NCI-H1105 treated with DMSO at 0.1 percent for 48 hours (cell line): ENCODE measurements around the gene PTH1R.

Source experiments
- DNase-seq: peaks from one replicate; lab custom pipeline; 2025; lab: John Stamatoyannopoulos, UW

Gene PTH1R

DNA sequence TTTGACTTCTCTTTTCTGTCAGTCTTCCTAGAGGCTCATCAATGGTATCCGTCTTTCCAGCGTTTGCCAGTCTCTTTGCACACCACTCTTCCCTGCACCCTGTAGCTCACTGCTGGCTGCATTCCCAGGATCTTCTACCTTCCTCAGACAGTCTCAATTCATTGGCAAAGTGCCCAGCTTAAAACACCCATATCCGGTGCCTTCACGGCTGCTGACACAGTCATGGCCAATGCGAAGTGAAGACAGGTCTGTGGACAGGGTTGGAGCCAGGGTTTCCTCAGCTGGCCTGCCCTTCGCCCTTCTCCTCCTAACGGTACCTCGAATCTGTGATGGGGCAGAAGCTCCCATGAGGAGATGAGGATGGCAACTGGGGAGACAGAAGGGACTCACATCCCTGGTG is 36.1 kb downstream of the PTH1R start:
- peak; percentile 89 for DNase-seq

DNA sequence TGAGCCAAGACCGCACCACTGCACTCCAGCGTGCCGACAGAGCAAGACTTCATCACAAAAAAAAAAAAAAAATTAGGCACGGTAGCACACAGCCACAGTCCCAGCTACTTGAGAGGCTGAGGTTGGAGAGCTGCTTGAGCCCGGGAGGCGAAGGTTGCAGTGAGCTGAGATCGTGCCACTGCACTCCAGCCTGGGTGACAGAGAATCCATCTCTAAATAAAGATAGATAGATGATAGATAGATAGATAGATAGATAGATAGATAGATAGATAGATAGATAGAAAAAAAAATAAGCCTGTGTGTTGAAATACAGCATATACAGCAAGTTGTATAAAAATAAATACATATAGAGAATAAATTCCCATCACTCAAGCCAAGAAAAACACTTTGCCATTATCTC is 37.3 kb downstream of the PTH1R start:
- DNase-seq: no peak

DNA sequence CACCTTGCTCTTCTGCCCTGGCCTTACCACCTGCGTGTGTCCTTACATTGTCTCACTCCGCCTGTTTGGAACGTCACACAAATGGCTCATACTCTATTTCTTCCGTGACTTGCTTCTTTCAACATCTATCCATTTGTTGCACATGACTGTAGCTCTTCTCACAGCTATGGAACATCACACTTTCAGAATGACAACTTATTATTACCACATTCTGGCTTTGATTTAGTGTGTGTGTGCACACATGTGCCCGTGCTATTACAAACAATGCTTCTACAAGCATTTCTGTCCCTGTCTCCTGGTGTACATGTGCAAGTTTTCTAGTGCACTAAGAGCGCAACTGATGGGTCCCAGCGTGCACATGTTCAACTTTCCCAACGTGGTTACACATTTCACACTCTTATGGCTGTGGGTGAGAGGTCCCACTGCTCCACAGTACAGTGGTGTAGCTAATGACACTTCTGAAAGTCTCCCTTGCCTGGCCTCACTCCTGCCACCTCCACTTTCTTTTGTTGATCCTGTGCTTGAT is 37.8 kb downstream of the PTH1R start:
- DNase-seq: no peak

DNA sequence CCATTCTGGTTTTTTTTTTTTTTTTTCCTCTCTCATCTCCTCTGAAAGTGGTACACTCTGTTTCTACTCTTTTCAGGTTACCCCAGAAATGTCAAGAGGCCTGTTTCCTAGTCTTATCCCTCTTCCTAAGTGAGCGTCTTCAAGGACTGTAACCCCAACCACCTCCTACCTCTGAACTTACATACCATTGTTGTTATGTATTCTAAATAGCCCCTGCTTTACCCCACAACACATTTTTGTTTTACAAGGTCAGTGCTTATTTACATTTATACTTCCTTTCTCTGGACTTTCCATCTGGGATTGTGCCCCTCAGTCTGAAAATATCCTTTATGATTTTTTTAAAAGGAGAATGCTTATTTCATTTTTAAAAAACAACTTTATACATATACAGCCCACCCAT is 38.8 kb downstream of the PTH1R start:
- no peak for DNase-seq

DNA sequence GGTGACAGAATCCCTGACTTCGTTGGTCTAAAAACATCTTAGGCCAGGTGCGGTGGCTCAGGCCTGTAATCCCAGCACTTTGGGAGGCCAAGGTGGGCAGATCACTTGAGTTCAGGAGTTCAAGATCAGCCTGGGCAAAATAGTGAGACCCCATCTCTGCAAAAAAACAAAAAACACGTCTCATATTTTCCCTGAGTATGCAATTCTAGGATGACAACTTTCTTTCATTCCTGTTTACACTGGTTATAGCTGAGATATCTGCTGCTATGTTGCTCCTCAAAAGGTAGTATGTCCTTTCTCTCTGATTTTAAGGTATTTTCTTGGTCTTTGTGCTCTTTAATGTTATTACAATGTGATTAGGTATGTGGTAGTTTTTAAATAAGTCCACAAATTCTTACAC is 39.3 kb downstream of the PTH1R start:
- no peak for DNase-seq

DNA sequence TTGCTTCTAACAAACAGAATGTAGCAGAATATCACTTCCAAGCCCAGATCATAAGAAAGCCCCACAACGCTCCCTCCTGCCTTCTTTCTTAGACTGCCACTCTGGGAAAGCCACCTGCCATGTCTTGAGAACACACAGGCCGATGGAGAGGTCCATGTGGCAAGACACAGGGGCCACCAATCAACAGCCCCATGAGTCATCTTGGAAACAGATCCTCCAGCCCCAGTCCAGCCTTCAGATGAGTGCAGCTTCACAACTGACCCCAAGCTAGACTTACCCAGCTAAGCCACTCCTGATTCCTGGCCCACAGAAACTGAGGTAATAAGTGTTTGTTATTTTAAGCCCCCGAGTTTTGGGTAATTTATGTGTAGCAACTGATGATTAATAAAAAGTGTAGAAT is 39.7 kb downstream of the PTH1R start:
- DNase-seq: no peak

DNA sequence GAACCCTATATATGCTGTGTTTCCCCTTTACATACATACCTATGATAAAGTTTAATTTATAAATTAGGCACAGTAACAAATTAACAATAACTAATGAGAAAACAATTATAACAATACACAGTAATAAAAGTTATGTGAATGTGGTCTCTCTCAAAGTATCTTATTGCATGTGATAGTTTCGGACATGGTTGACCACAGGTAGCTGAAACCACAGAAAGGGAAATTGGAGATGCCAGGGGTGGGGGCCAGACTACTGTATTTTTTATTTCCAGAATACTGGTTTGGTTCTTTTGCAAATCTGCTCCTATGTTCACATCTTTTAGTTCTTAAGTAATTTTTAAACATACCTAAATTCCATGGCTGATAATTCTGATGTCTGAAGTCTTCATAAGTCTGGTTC is 40.7 kb downstream of the PTH1R start:
- DNase-seq: no peak

DNA sequence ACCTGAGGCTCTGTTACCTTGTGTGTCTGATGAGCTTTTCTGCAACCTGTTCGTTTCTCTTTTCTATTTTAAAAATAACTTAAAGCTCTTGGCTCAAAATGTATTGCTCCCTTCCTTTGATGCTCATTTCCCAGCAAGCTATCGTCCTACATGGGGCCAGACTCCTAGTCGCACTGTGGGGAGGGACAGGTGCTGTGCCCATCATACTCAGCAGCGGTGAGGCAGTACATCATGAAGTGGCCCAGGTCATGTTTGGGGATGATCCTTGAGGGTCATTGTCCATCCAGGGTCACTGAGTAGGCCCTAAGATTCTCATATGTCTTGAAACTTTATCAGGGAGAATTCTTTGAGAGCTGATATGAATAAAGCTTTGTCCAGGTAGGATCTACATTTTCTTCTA is 41.1 kb downstream of the PTH1R start:
- no peak for DNase-seq

DNA sequence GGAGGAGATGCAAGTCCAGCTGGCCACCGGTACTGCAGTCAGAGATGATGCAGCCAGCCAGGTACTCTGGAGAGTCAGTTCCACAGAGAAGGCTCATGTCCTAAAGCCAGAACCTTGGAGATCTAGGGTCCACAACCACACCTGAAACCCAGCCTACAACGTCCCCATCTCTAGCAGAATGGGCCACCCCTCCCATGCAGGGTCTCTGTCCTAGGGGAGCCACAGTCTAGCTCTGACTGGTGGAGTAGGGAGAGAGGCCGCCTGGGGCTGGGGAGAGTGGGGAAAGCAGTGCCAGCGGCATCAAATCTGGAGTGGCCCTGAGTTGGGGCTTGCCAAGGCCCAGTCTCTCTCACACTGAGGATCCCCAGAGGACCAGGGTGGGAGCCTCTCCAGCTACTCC is 43.5 kb downstream of the PTH1R start:
- no peak for DNase-seq

DNA sequence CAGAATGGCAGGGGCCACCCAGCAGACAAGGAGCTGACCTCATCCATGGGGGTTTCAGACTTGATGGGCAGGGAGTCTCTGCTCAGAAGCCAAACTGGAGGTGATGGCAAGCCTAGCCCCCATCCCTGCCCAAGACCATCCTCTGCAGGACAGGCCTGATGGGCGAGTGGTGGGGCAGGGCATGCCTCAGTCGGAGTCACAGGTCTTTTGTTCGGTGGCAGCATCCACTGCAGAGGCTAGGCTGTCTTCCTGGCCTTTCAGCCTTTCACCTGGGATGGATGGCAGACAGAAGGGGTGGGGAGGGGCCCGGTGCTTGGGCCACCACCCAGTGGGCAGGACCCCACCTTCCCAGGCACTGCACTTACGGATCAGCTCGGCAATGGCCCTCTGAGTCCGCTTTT is 44.4 kb downstream of the PTH1R start:
- no peak for DNase-seq

DNA sequence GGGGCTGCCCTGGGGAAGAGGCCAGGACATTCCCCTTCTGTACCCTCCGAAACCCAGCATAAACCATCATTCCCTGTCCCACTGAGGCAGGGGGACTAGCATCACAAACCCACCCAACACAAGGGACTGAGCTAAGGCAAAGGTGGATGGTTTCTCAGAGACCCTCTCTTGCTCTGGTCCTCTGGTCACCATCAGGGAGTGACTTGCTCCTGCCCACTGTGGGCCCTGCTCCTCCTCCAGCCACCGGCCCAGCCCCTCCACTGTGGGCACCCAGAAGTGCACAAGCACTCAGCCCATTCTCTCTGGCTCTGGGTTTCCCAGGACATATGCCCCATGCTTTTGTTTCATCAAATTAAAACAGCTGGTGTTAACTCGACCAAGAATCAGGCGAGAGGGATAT is 44.9 kb downstream of the PTH1R start:
- no peak for DNase-seq

DNA sequence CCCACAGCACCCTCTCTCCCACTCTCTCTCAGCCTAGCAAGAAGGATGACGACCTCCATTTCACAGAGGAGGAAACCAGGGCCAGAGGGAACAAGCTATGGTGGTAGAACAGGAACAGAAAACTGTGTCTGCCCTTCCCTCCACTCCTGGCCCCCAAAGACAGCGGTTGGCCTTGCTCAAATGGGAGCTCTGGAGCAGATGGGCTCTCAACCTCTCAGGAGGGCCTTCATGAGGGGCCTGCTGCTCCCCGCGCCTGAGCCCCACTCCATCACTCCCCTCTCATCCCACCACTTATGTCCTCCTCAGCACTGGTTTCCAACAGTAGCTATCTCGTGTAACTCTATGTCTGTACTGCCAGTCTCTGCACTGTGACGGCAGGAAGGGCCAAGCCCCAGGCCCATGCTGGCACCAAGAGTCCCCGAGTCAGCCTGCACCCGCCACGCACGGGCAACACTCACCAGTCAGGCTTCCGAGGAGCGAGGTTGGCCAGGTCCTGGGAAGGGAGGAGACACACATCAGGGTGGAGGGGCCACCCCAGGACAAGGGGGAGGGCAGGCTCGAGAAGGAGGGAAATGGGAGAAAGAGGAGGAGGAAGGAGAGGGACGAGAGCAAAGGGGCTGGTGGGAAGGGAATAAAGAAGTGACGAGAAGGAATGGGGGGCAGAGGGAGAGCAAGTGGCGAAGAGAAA is 45.5 kb downstream of the PTH1R start:
- no peak for DNase-seq

DNA sequence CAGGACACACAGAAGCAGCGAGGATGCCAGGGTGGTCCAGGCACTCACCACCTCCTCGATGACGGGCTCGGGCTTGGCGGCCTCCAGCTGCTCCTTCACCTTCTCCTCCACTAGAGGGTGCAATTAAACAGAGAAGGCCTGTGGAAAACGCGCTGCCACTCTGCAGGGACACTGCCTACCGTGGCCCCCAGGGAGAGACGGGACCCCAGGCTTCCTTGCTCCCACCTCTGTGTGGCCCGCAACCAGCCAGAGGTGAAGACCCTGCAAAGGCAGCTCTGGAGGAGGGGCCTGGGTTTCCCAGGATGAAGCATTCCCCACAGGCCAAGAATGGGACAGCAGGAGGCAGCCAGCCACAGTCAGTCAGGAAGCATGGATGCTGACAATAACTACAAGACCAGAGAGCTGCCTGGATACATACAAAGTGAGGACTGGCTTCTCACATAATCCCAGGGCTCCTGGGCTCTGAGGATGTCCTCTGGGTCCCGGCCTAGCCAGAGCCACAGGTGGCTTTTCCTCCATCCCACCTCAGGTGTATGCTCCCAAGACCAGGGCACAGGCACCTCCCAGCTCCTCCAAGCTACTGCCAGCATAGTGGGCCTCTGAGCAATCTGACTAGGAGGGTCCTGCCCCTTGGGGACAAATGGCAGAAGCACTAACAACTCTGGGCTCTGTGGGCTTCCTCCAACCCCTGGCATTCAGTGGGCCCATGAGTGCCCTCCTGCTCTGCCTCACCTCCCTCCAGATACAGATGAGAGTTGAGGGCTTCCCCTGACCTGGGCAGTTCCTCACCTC is 46.2 kb downstream of the PTH1R start:
- DNase-seq: no peak

DNA sequence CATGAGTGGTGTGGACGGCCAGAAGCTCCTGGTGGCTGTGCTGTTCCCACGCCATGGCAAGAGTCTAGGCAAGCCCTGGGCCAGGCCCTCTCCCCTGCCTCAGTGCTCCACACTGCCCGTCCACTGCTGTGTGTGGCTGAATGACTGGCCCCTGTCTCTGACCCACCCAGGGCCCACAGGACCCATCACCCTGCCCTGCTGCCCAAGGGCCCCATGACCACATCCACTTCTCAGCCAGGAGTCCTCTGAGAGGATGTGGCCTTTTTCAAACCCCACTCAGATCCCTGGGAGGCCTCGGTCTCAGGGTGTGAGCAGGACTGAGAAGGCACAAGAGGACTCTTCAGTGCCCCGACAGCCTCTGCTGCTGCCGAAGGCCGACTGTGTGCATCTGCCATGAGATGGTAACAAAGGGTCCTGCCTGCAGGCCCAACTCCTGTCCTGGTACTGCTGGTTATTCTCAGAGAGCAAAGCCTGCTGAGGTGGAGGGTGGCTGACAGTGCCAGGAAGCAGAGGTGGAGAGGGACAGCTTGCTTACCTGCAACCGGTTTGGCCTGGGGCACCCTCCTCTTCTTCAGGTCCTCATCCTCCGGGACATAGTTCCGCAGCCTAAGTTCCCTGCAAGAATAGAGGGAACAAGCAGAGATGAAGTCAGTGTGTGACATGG is 47.5 kb downstream of the PTH1R start:
- no peak for DNase-seq

DNA sequence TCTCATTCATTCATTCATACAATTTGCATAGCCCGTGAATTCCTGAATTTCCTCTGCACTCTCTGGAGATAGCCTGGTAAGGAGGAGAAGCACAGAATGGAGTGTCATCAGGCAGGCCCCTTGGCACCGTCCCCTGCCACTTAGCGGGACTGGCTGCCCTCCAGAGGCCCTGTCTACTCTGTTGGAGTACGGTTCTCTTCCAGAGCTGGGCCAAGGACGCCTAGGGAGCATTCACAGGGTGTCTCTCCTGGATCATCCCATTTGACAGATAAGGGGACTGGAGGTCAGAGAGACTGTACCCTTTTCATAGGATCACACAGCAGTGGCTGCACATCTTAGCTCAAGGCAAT is 48.0 kb downstream of the PTH1R start:
- DNase-seq: no peak

DNA sequence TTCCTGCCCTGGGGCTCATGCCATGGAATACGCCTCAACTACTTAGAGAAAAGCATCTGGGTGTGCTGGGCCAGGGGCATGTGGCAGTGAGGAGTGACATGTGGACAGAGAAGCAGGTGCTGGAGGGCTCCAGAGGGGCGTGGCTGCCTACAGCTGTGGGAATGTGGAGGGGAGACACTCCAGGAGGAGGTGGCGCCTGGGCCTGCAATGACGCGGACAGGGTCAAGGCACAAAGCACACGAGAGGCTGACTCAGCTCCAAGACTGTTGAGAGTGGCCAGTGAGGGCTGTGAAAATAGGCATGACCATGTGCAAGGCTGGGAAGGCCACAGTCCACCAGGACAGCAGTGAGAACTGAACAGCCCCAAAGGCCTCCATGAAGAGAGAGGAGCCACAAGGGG is 48.5 kb downstream of the PTH1R start:
- no peak for DNase-seq

DNA sequence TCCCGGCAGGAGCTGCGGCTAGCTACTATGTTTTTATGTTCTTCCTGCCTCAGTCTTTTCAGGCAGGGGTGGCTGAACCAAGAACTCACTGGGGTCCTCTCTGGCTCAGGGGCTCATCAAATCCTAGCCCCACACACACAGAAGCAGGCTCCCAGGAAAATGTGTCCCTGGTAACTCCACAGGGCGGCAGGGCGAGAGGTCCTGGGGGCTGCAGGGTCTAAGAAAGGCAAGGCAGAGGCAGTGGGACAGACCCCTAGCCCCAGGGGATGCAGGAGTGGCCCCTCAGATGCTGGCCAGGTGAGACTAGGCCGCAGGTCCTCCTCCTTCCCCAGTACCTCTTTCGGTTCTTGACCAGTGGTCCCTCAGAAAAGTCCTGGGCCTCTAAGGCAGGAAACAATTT is 48.9 kb downstream of the PTH1R start:
- DNase-seq: no peak

DNA sequence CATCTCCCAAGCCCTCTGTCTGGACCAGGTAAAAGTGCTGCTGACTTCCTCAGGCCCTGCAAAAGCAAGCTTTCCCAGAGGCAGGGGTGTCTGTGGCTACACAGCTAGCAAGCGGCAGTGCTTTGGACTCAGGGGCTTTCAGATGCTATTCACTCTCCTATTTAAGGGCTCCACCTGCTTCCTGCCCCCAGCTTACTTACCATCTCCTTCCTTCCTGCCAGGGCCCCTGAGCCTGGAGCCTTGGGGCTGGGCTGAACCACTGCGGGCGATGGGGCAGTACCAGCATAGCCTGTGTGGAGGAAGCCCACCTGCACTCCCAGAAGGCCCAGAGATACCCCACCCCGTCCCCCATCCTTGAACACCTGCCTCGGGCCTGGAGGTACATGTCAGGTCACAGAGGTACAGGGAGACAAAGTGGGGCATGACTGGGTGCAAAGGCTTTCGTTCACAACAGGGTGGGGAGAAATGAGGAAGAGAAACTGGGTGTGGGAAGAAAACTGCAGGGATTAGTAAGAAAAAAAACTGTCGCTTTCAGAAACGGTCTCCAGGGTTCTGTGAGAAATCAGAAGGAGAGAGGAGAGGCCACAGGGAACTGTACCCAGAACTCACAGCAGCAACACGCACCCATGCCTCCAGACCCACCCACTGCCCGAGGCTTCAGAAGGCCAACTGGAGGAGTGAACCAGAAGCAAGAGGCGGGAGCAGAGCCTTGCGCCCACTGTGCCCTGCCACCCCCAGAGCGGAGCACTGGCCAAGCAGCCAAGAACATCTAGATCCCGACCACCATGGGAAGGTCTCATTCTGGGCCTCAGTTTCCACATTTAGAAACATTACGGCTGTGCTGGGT is 49.6 kb downstream of the PTH1R start:
- DNase-seq: no peak

DNA sequence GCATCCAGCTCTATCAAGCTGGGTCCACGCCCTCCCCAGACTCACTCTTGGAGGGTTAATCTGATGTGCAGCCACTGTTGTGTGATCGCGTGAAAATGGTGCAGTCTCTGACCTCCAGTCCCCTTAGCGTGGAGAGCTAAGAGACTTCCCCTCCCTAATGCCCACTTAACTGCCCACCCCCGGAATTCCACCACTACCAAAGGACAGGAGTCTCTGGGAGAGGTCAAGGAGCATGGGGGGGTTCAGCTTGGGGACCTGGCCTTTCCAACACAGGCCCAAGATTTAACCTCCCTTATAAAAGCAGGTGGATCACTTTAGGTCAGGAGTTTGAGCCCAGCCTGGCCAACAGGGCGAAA is 50.2 kb downstream of the PTH1R start:
- no peak for DNase-seq

DNA sequence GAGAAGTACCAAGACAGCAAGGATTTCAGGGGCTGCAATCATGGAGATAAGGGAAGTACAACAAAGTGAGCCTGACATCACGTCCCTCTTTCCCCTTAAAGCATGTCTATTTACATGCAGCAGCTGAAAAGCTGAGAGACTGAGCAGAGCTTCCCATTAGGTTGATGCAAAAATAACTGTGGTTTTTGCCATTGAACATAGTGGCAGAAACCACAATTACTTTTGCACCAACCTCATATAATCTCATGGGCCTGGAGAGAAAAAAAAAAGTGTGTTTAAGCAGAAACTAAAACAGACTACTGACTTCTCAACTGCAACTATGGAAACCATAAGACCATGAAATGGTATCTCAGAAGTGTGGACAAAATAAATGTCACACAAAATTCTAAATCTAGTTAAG is 50.8 kb downstream of the PTH1R start:
- DNase-seq: no peak

DNA sequence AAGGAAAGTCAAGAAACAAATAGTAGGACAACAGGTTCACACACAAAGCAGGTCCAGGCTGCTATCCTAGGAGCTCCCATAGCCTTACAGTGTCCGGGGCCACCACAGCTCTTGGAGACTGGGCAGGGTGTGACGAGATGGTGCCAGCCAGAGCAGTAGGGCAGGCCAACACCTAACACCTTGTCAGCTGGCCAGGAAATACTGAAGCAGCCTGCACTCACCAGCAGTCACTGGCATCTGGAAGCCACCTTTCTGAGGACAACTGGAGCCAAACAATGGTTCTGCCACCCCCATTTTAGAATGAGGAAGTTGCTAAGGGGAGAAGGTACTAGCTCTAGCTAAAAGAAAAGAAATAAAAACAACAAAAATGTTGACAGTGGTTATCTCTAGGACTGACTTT is 51.8 kb downstream of the PTH1R start:
- no peak for DNase-seq

DNA sequence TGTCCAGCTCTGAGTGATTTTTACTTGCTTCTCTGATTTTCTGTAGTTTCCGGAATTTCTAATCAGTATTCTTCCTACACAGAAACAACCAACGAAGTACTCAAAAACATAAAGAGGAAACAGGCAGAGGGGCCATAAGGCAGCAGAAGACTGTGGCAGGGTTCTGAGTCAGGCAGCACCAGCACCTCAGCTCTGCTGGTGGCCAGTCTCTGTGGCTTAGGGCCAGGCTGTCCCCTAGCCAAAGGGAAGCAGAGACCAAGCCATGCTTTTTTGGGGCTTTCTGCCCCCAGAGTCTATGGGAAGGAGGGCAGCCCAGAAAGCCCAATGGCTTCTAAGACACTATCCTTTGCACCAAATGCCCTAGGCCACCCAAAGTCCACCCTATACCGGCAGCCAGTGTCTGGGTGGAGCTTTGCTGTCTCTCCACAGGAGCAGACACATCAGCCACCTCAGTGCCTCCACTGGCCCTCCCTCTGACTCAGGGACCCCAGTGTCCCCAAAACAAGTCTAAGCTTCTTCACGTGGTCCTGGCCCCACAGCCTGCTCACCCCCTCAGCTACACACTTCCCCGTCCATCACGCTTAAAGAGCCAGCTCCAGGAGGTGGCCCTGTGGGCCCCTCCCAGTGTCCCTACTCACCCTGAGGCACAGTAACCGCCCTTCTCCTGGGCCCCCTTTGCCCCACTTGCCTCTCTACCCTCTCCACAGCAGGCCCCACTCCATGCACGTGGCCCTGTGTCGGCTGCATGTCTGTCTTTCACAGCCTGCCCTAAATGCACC is 52.8 kb downstream of the PTH1R start:
- DNase-seq: no peak
